ENCODE measurements around the gene IMPA2.

GRCh38 chr18:11946756-11947155 lies 34.6 kb upstream of the IMPA2 start:
- no peak for TF ChIP-seq CTCF (IDR thresholded peaks at IDR 0.05; ENCODE audit: control extremely low read depth in 1 of 3, insufficient read depth in 1 of 3, low read depth in 1 of 3, low read length in 3 of 3)
- no peak for TF ChIP-seq TAF1 (IDR thresholded peaks at IDR 0.05; ENCODE audit: low read depth, low read length)

Data from H1 (cell line).